ENCODE data around the gene JDP2. TPM values are rescaled to one million over a fixed set of nuclear protein-coding genes. Genes with fewer than 3 reads are reported as not detected.

The JDP2 gene
- total RNA-seq, 4 donors from 2014 or later, result 32.9 to 86.8 (median 50.1) TPM

- Histone ChIP-seq H3K9me3 (no peaks in the 10 kb centered on the region), H3K27me3 (no peaks in the 10 kb centered on the region), H3K4me3 (no peak overlapping the region), H3K27ac (no peak overlapping the region), H3K4me1 (peaks cover 0 to under 1% of the 10 kb centered on the region in 2 donors), H3K36me3 (no peaks in the 10 kb centered on the region)
- no peak for DNase-seq
- TF ChIP-seq POLR2A (IDR thresholded peaks at IDR 0.05) (no peak), CTCF (IDR thresholded peaks at IDR 0.05) (no peak)
- intact Hi-C loops (cut with DNase I; ENCODE audit: low total_unique reads), result no loop called here
Measured at GRCh38 chr14:75464626-75465025, 36.8 kb downstream of the JDP2 start.

GRCh38 chr14:75467763-75468162, 39.9 kb downstream of the JDP2 start:
- Histone ChIP-seq H3K4me1 (no peaks in the 10 kb centered on the region), H3K4me3 (no peak overlapping the region), H3K27ac (no peak overlapping the region), H3K9me3 (no peaks in the 10 kb centered on the region), H3K27me3 (no peaks in the 10 kb centered on the region), H3K36me3 (no peaks in the 10 kb centered on the region)
- intact Hi-C loops (cut with DNase I; ENCODE audit: low total_unique reads), result no loop called here
- DNase-seq, result no peak
- TF ChIP-seq POLR2A (IDR thresholded peaks at IDR 0.05) (no peak), CTCF (IDR thresholded peaks at IDR 0.05) (no peak)

GRCh38 chr14:75469164-75469563, 41.3 kb downstream of the JDP2 start:
- no peaks in the 10 kb centered on the region for H3K4me1 ChIP-seq

GRCh38 chr14:75469606-75470237, 41.9 kb downstream of the JDP2 start:
- intact Hi-C loops (cut with DNase I; ENCODE audit: low total_unique reads), result no loop called here
- H3K9me3 ChIP-seq, result no peaks in the 10 kb centered on the region
- TF ChIP-seq CTCF (IDR thresholded peaks at IDR 0.05) (no peak), POLR2A (IDR thresholded peaks at IDR 0.05) (no peak)
- H3K4me1 ChIP-seq, result no peaks in the 10 kb centered on the region
- H3K4me3 ChIP-seq, result no peak overlapping the region
- no peak overlapping the region for H3K27ac ChIP-seq
- no peak for DNase-seq
- H3K27me3 ChIP-seq, result no peaks in the 10 kb centered on the region
- H3K36me3 ChIP-seq, result no peaks in the 10 kb centered on the region

More at GRCh38 chr14:75469164-75469563, 41.3 kb downstream of the JDP2 start:
- H3K4me3 ChIP-seq, result no peak overlapping the region
- DNase-seq, result no peak
- TF ChIP-seq CTCF (IDR thresholded peaks at IDR 0.05) (no peak), POLR2A (IDR thresholded peaks at IDR 0.05) (no peak)
- no peaks in the 10 kb centered on the region for H3K27me3 ChIP-seq
- intact Hi-C loops (cut with DNase I; ENCODE audit: low total_unique reads), result no loop called here
- no peak overlapping the region for H3K27ac ChIP-seq
- no peaks in the 10 kb centered on the region for H3K9me3 ChIP-seq
- no peaks in the 10 kb centered on the region for H3K36me3 ChIP-seq

GRCh38 chr14:75470238-75470797, 42.5 kb downstream of the JDP2 start:
- DNase-seq, result no peak
- intact Hi-C loops (cut with DNase I; ENCODE audit: low total_unique reads), result no loop called here
- no peak for TF ChIP-seq CTCF (IDR thresholded peaks at IDR 0.05)
- no peak for TF ChIP-seq POLR2A (IDR thresholded peaks at IDR 0.05)
- no peaks in the 10 kb centered on the region for H3K36me3 ChIP-seq
- H3K27ac ChIP-seq, result no peak overlapping the region
- H3K4me3 ChIP-seq, result no peak overlapping the region
- H3K4me1 ChIP-seq, result no peaks in the 10 kb centered on the region
- H3K9me3 ChIP-seq, result no peaks in the 10 kb centered on the region
- H3K27me3 ChIP-seq, result no peaks in the 10 kb centered on the region
